ENCODE measurements around the gene NEMP1.
"Not testable (repeated sequence)": the region's sequence is repeated elsewhere in the genome, so short reads cannot be mapped to it uniquely, and the experiment has no call there.

NEMP1 gene

DNA sequence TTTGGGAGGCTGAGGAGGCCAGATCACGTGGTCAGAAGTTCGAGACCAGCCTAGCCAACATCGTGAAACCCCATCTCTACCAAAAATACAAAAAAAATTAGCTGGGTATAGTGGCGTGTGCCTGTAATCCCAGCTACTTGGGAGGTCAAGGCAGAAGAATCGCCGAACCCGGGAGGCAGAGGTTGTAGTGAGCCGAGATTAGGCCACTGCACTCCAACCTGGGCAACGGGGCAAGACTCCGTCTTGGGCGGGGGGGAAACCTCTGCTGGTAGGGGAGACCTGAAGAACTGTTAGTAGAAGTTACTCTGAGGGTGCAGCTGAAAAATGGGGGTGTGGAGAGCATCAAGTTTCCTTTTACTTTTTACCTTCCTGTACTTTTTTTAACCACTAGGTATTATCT lies 47.5 kb upstream of the NEMP1 start:
- no peak overlapping the region for H3K9ac ChIP-seq
- peaks cover 18% of the 10 kb centered on the region for H3K4me1 ChIP-seq (ENCODE audit: low read depth, poor library complexity, severe bottlenecking)
- peaks cover 46% of the 10 kb centered on the region; the same call in 1 of the 2 replicates for H3K27me3 ChIP-seq (ENCODE audit: insufficient read depth, low read depth)
- no peak overlapping the region for H3K4me3 ChIP-seq (IDR thresholded peaks at IDR 0.05; ENCODE audit: insufficient read depth, low read depth, low read length)
- H3K79me2 ChIP-seq (ENCODE audit: insufficient read depth, low read depth), result no peaks in the 10 kb centered on the region
- no peak overlapping the region for H3K4me2 ChIP-seq
- no peaks in the 10 kb centered on the region for H3K36me3 ChIP-seq (ENCODE audit: insufficient read depth)
- H4K20me1 ChIP-seq (ENCODE audit: insufficient read depth), result no peaks in the 10 kb centered on the region
- H3K27ac ChIP-seq, result no peak overlapping the region
- no peak overlapping the region for H2AFZ ChIP-seq (ENCODE audit: low read depth)
- TF ChIP-seq, protein P1, sequence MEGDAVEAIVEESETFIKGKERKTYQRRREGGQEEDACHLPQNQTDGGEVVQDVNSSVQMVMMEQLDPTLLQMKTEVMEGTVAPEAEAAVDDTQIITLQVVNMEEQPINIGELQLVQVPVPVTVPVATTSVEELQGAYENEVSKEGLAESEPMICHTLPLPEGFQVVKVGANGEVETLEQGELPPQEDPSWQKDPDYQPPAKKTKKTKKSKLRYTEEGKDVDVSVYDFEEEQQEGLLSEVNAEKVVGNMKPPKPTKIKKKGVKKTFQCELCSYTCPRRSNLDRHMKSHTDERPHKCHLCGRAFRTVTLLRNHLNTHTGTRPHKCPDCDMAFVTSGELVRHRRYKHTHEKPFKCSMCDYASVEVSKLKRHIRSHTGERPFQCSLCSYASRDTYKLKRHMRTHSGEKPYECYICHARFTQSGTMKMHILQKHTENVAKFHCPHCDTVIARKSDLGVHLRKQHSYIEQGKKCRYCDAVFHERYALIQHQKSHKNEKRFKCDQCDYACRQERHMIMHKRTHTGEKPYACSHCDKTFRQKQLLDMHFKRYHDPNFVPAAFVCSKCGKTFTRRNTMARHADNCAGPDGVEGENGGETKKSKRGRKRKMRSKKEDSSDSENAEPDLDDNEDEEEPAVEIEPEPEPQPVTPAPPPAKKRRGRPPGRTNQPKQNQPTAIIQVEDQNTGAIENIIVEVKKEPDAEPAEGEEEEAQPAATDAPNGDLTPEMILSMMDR (conservative IDR thresholded peaks at IDR 0.05; ENCODE audit: low read depth, low read length), result no peak

- Histone ChIP-seq H4K20me1 (ENCODE audit: insufficient read depth) (no peaks in the 10 kb centered on the region), H3K36me3 (ENCODE audit: insufficient read depth) (no peaks in the 10 kb centered on the region), H3K4me2 (no peak overlapping the region), H2AFZ (ENCODE audit: low read depth) (no peak overlapping the region), H3K9ac (no peak overlapping the region), H3K27me3 (ENCODE audit: insufficient read depth, low read depth) (peaks cover 31% of the 10 kb centered on the region; the same call in 1 of the 2 replicates), H3K27ac (no peak overlapping the region), H3K4me3 (IDR thresholded peaks at IDR 0.05; ENCODE audit: insufficient read depth, low read depth, low read length) (no peak overlapping the region), H3K79me2 (ENCODE audit: insufficient read depth, low read depth) (no peaks in the 10 kb centered on the region), H3K4me1 (ENCODE audit: low read depth, poor library complexity, severe bottlenecking) (peaks cover 14% of the 10 kb centered on the region)
- TF ChIP-seq, protein P1 (conservative IDR thresholded peaks at IDR 0.05; ENCODE audit: low read depth, low read length), result peak; percentile 100
Observed at GRCh38 chr12:57124261-57124877, 45.8 kb upstream of the NEMP1 start.

DNA sequence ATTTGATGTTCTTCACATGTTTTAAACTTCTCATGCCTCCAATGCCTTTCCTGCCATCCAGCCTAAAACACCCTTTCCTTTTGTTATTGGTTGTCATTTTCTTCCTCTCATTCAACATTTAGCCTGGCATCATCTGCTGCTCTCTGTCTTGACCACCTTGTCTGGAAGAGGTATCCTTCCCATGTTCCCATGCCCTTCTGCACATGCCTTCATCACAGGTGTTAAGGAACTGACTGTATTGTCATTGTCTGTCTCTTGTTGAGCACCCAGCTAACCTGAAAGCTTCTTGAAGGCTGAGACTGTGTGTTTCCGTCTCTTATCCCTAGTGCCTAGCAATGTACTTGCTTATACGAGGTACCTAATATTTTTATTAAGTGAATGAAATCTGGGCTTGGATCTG lies 45.2 kb upstream of the NEMP1 start:
- Histone ChIP-seq H3K4me2 (no peak overlapping the region), H3K79me2 (ENCODE audit: insufficient read depth, low read depth) (no peaks in the 10 kb centered on the region), H3K4me1 (ENCODE audit: low read depth, poor library complexity, severe bottlenecking) (peaks cover 12% of the 10 kb centered on the region), H2AFZ (ENCODE audit: low read depth) (no peak overlapping the region), H3K27ac (no peak overlapping the region), H3K9ac (no peak overlapping the region), H3K27me3 (ENCODE audit: insufficient read depth, low read depth) (peaks cover 29% of the 10 kb centered on the region; the same call in 1 of the 2 replicates), H3K4me3 (IDR thresholded peaks at IDR 0.05; ENCODE audit: insufficient read depth, low read depth, low read length) (no peak overlapping the region), H4K20me1 (ENCODE audit: insufficient read depth) (no peaks in the 10 kb centered on the region), H3K36me3 (ENCODE audit: insufficient read depth) (no peaks in the 10 kb centered on the region)
- TF ChIP-seq, protein P1 (conservative IDR thresholded peaks at IDR 0.05; ENCODE audit: low read depth, low read length), result no peak

- not testable (repeated sequence) for H3K9ac ChIP-seq; H3K36me3 ChIP-seq (ENCODE audit: insufficient read depth); H3K4me1 ChIP-seq (ENCODE audit: low read depth, poor library complexity, severe bottlenecking)
Observed at GRCh38 chr12:57120718-57121117, 42.1 kb upstream of the NEMP1 start.

GRCh38 chr12:57119294-57120085 lies 40.9 kb upstream of the NEMP1 start:
- TF ChIP-seq, protein P1 (conservative IDR thresholded peaks at IDR 0.05; ENCODE audit: low read depth, low read length), result no peak
- no peak overlapping the region for H3K4me3 ChIP-seq (IDR thresholded peaks at IDR 0.05; ENCODE audit: insufficient read depth, low read depth, low read length)
- no peak overlapping the region for H3K4me2 ChIP-seq
- H4K20me1 ChIP-seq (ENCODE audit: insufficient read depth), result no peaks in the 10 kb centered on the region
- H3K4me1 ChIP-seq (ENCODE audit: low read depth, poor library complexity, severe bottlenecking), result no peaks in the 10 kb centered on the region
- no peaks in the 10 kb centered on the region for H3K79me2 ChIP-seq (ENCODE audit: insufficient read depth, low read depth)
- peaks cover 4% of the 10 kb centered on the region; the same call in 1 of the 2 replicates for H3K27me3 ChIP-seq (ENCODE audit: insufficient read depth, low read depth)
- no peak overlapping the region for H3K9ac ChIP-seq
- no peak overlapping the region for H2AFZ ChIP-seq (ENCODE audit: low read depth)
- no peak overlapping the region for H3K27ac ChIP-seq
- H3K36me3 ChIP-seq (ENCODE audit: insufficient read depth), result no peaks in the 10 kb centered on the region

More at GRCh38 chr12:57120718-57121117, 42.1 kb upstream of the NEMP1 start:
- H3K79me2 ChIP-seq (ENCODE audit: insufficient read depth, low read depth); H3K4me2 ChIP-seq; H3K27ac ChIP-seq; H3K4me3 ChIP-seq (IDR thresholded peaks at IDR 0.05; ENCODE audit: insufficient read depth, low read depth, low read length); H4K20me1 ChIP-seq (ENCODE audit: insufficient read depth); H2AFZ ChIP-seq (ENCODE audit: low read depth): not testable (repeated sequence)
- peaks cover 13% of the 10 kb centered on the region; the same call in 1 of the 2 replicates for H3K27me3 ChIP-seq (ENCODE audit: insufficient read depth, low read depth)

Data from KMS-11 (cell line).